ENCODE measurements around the gene SYNC. TPM values are rescaled to one million over a fixed set of nuclear protein-coding genes. Genes with fewer than 3 reads are reported as not detected.

Gene SYNC
- total and polyA plus RNA-seq, 10 of the 15 experiments (the other 5 are each of a cell fraction or from before 2014, with no cell fraction given), result 0.04 to 0.12 (median 0.05) TPM; not detected in 7

- BruUV-seq (replicated peaks), result no TSS peak
- no peak overlapping the region for H3K27ac ChIP-seq (ENCODE audit: control insufficient read depth, insufficient read depth)
- DNase-seq (ENCODE audit: low read depth, low spot score) (no peak), ATAC-seq (no peak), FAIRE-seq (no peak)
- ChIA-PET CTCF (interaction anchor here (1.0 to 8.2 kb wide), 4 partner anchors 17 to 315 kb away, joined by 3 to 163 read pairs (median 3); no protein-coding TSS in a partner anchor), POLR2A (interaction anchor here (0.7 kb wide), 1 partner anchor 34 kb away, joined by 3 read pairs; no protein-coding TSS in a partner anchor), RAD21 (ENCODE audit: unreplicated experiment) (interaction anchor here (1.0 kb wide), 1 partner anchor 196 kb away, joined by 3 read pairs; no protein-coding TSS in a partner anchor), SMC1A (ENCODE audit: uncharacterized antibody, unreplicated experiment) (interaction anchor here (1.0 to 1.6 kb wide), 3 partner anchors 13 to 157 kb away, joined by 3 to 5 read pairs (median 3); no protein-coding TSS in a partner anchor)
- in situ Hi-C loops (cut with MboI) (no loop called here), intact Hi-C loops (cut with micrococcal nuclease; ENCODE audit: unreplicated experiment) (no loop called here)
- no peaks in the 10 kb centered on the region for H3K36me3 ChIP-seq (ENCODE audit: control insufficient read depth in 2 of 2, insufficient read depth in 2 of 2, low read length in 1 of 2)
- H3K9ac ChIP-seq (ENCODE audit: control insufficient read depth, insufficient read depth, low read length), result no peak overlapping the region
- peak overlapping the region; percentile 67 for H2AFZ ChIP-seq (ENCODE audit: control insufficient read depth, low read depth, low read length)
- no peak overlapping the region for H3K4me3 ChIP-seq
- no peaks in the 10 kb centered on the region for H3K79me2 ChIP-seq (ENCODE audit: control insufficient read depth, insufficient read depth, low read length)
- WGBS (ENCODE audit: insufficient coverage, insufficient replicate concordance, low lambda C conversion rate, missing lambda C conversion rate), result 52% methylated on average over 4 of the region's 4 CpGs
- H3K4me1 ChIP-seq (ENCODE audit: control insufficient read depth, insufficient read depth, low read length), result 0 out of 2 replicates have a peak, but pooled peaks cover 4% of the 10 kb centered on the region
- H3K9me3 ChIP-seq (replicated peaks; ENCODE audit: control insufficient read depth, insufficient read depth, low read length), result no peaks in the 10 kb centered on the region
- TF ChIP-seq POLR2AphosphoS5 (IDR thresholded peaks at IDR 0.05; ENCODE audit: low read length), result no peak
- TF ChIP-seq ATF7 (IDR thresholded peaks at IDR 0.05; ENCODE audit: low read depth), result no peak
- no peak for TF ChIP-seq IRF5 (IDR thresholded peaks at IDR 0.05; ENCODE audit: borderline replicate concordance)
- no peak for TF ChIP-seq PAX8 (IDR thresholded peaks at IDR 0.05)
- no peak for TF ChIP-seq RUNX3 (IDR thresholded peaks at IDR 0.05; ENCODE audit: low read length)
- TF ChIP-seq KAT2A (conservative IDR thresholded peaks at IDR 0.05; ENCODE audit: control insufficient read depth, low read depth, low read length), result no peak
- no peaks in the 10 kb centered on the region for H4K20me1 ChIP-seq (ENCODE audit: control insufficient read depth, insufficient read depth)
- H3K4me2 ChIP-seq (ENCODE audit: control insufficient read depth, insufficient read depth), result no peak overlapping the region
- no peaks in the 10 kb centered on the region for H3K27me3 ChIP-seq (replicated peaks in 1 of 2; ENCODE audit: control insufficient read depth in 2 of 2, insufficient read depth in 2 of 2, low read length in 1 of 2)
These were observed 13.3 kb upstream of the SYNC start for GRCh38 chr1:32715901-32716311.

All from GM12878 (cell line).